Measurements from ENCODE around the gene RFPL4AL1.
A peak's percentile ranks its signal among the peaks of the same experiment; 100 is the strongest.
"Not testable (repeated sequence)": the region's sequence is repeated elsewhere in the genome, so short reads cannot be mapped to it uniquely, and the experiment has no call there.

RFPL4AL1 gene

GRCh38 chr19:55768818-55769217 is at the start of gene RFPL4AL1:
Gene RFPL4AL1, plus strand, starts transcription at chr19:55769118. Its CDS starts 2,687 bp downstream, at chr19:55771805.
- not testable (repeated sequence) for DNase-seq

- no peak for DNase-seq
These were observed 48.6 kb upstream of the RFPL4AL1 start for GRCh38 chr19:55720214-55720746.

GRCh38 chr19:55720801-55721200 is 48.1 kb upstream of the RFPL4AL1 start:
- no peak for DNase-seq

GRCh38 chr19:55723491-55723890 is 45.4 kb upstream of the RFPL4AL1 start:
- DNase-seq: no peak

GRCh38 chr19:55730378-55730777 is 38.5 kb upstream of the RFPL4AL1 start:
- not testable (repeated sequence) for DNase-seq

- DNase-seq: no peak
These were observed 30.6 kb upstream of the RFPL4AL1 start, which contains the start of gene NLRP9 for GRCh38 chr19:55738302-55738701. Gene NLRP9, minus strand, starts transcription at chr19:55738402. Its CDS starts 28 bp downstream, at chr19:55738374.

- no peak for DNase-seq
These were observed 18.2 kb upstream of the RFPL4AL1 start for GRCh38 chr19:55750715-55751114.

- DNase-seq: no peak
These were observed 15.5 kb upstream of the RFPL4AL1 start for GRCh38 chr19:55753401-55753800.

GRCh38 chr19:55756808-55757207 is 12.1 kb upstream of the RFPL4AL1 start:
- not testable (repeated sequence) for DNase-seq

- DNase-seq: not testable (repeated sequence)
These were observed 10.1 kb upstream of the RFPL4AL1 start, which contains the start of gene RFPL4A for GRCh38 chr19:55758797-55759196. Gene RFPL4A, plus strand, starts transcription at chr19:55759097. Its CDS starts 2,704 bp downstream, at chr19:55761801.

GRCh38 chr19:55766466-55766865 is 2.5 kb upstream of the RFPL4AL1 start:
- DNase-seq: no peak

- not testable (repeated sequence) for DNase-seq
These were observed 714 bp downstream of the RFPL4AL1 start for GRCh38 chr19:55769632-55770031.

- DNase-seq: no peak
These were observed 8.6 kb downstream of the RFPL4AL1 start for GRCh38 chr19:55777528-55777927.

- no peak for DNase-seq
These were observed 9.4 kb downstream of the RFPL4AL1 start for GRCh38 chr19:55778331-55778730.

GRCh38 chr19:55781112-55781511 is 12.2 kb downstream of the RFPL4AL1 start:
- DNase-seq: no peak

GRCh38 chr19:55795021-55795420 is 26.1 kb downstream of the RFPL4AL1 start:
- DNase-seq: no peak

GRCh38 chr19:55801416-55801815 is 32.5 kb downstream of the RFPL4AL1 start:
- DNase-seq: no peak

GRCh38 chr19:55802281-55802680 is 33.4 kb downstream of the RFPL4AL1 start:
- DNase-seq: no peak

GRCh38 chr19:55809381-55810058 is 40.6 kb downstream of the RFPL4AL1 start:
- DNase-seq: peak; percentile 2

- DNase-seq: no peak
These were observed 42.4 kb downstream of the RFPL4AL1 start for GRCh38 chr19:55811340-55811739.

GRCh38 chr19:55812449-55812848 is 43.5 kb downstream of the RFPL4AL1 start:
- no peak for DNase-seq

GRCh38 chr19:55813906-55814305 is 45.0 kb downstream of the RFPL4AL1 start:
- no peak for DNase-seq

GRCh38 chr19:55820037-55820436 is 51.1 kb downstream of the RFPL4AL1 start:
- no peak for DNase-seq
